Measurements from ENCODE around the gene LARGE1.

- TF ChIP-seq CTCF (IDR thresholded peaks at IDR 0.05) (no peak), POLR2A (IDR thresholded peaks at IDR 0.05) (no peak)
Measured at GRCh38 chr22:33715237-33715985, 204.9 kb downstream of the LARGE1 start.

Data from uterus (tissue), 2 donors.